Ascending aorta (tissue), 2 donors: Measurements from ENCODE around the gene VPS37B. TPM values are rescaled to one million over a fixed set of nuclear protein-coding genes. Genes with fewer than 3 reads are reported as not detected.

ENCODE experiments used
- DNase-seq, 2 donors: peaks; one replicate each; pipeline ENCODE4 v3.0.0-alpha.2; 2019; ENCODE audit warnings: low spot score in 2 of 2
- H3K27ac ChIP-seq, 2 donors: fragments of 200-600 bp; sonication (generic); one replicate each; pipeline ENCODE4 v1.5.1; 2016 to 2017; ENCODE audit warnings: mild to moderate bottlenecking in 1 of 2
- H3K27me3 ChIP-seq: fragments of 200-600 bp; sonication (generic); one replicate; pipeline ENCODE4 v1.5.1; 2017
- H3K36me3 ChIP-seq, 2 donors: fragments of 200-600 bp; sonication (generic); one replicate each; pipeline ENCODE4 v1.5.1; 2016
- H3K4me1 ChIP-seq, 2 donors: fragments of 200-600 bp; sonication (generic); one replicate each; pipeline ENCODE4 v1.5.1; 2016 to 2017; ENCODE audit warnings: mild to moderate bottlenecking in 1 of 2
- H3K4me3 ChIP-seq, 2 donors: fragments of 200-600 bp; sonication (generic); one replicate each; pipeline ENCODE4 v1.5.1; 2016 to 2017; ENCODE audit warnings: mild to moderate bottlenecking in 1 of 2
- H3K9me3 ChIP-seq, 2 donors: fragments of 200-600 bp; sonication (generic); one replicate each; pipeline ENCODE4 v1.5.1; 2016
- CTCF ChIP-seq, 3 experiments: fragments of 200-600 bp in 2 of 3; fragments of 450-650 bp in 1 of 3; sonication (generic) in 2 of 3; IDR thresholded peaks; one replicate each; pipeline ENCODE4 v1.5.1; 2016 to 2019; ENCODE audit warnings: antibody characterized with exemption in 3 of 3, mild to moderate bottlenecking in 1 of 3, moderate library complexity in 1 of 3
- intact Hi-C: fragments of 100-400 bp; cut with DNase I; formaldehyde crosslinking; loops from one replicate; pipeline ENCODE4 v1.15.1; 2023
- total RNA-seq: library from RNA; depleted of rRNA; stranded (reverse); fragments of >200 nt; gene quantifications from one replicate; pipeline ENCODE4 v1.1.0, GENCODE V29; 2016

The VPS37B gene
- total RNA-seq, 1 donor from 2014 or later = 31.8 TPM

GRCh38 chr12:122887819-122888212 is 8.1 kb downstream of the VPS37B start:
- Histone ChIP-seq H3K4me3 (peak overlapping the region in 1 of 2 donors; percentile 50), H3K27ac (peak overlapping the region; percentile 51 to 67), H3K9me3 (no peaks in the 10 kb centered on the region), H3K27me3 (no peaks in the 10 kb centered on the region), H3K4me1 (peaks cover 7 to 56% of the 10 kb centered on the region in 2 donors), H3K36me3 (no peaks in the 10 kb centered on the region)
- intact Hi-C loops = no loop called here
- TF ChIP-seq CTCF (IDR thresholded peaks at IDR 0.05) = no peak
- no peak for DNase-seq

- H3K4me1 ChIP-seq = peaks cover 7 to 49% of the 10 kb centered on the region in 2 donors
- H3K4me3 ChIP-seq = no peak overlapping the region
- intact Hi-C loops = no loop called here
- H3K27ac ChIP-seq = peak overlapping the region in 1 of 2 donors; percentile 51
- DNase-seq = peak in 1 of 2 donors; percentile 61
- H3K27me3 ChIP-seq = no peaks in the 10 kb centered on the region
- H3K36me3 ChIP-seq = no peaks in the 10 kb centered on the region
- H3K9me3 ChIP-seq = no peaks in the 10 kb centered on the region
- TF ChIP-seq CTCF (IDR thresholded peaks at IDR 0.05) = no peak
Observed at GRCh38 chr12:122886851-122887818, 8.8 kb downstream of the VPS37B start.

- intact Hi-C loops = no loop called here
- TF ChIP-seq CTCF (IDR thresholded peaks at IDR 0.05) = no peak
- H3K36me3 ChIP-seq = no peaks in the 10 kb centered on the region
- DNase-seq = peak in 1 of 2 donors; percentile 11
- peaks cover 7 to 44% of the 10 kb centered on the region in 2 donors for H3K4me1 ChIP-seq
- H3K27ac ChIP-seq = no peak overlapping the region
- H3K9me3 ChIP-seq = no peaks in the 10 kb centered on the region
- no peaks in the 10 kb centered on the region for H3K27me3 ChIP-seq
- no peak overlapping the region for H3K4me3 ChIP-seq
Observed at GRCh38 chr12:122886161-122886560, 9.8 kb downstream of the VPS37B start.

GRCh38 chr12:122884860-122885259 is 11.1 kb downstream of the VPS37B start:
- H3K36me3 ChIP-seq = no peaks in the 10 kb centered on the region
- H3K4me1 ChIP-seq = peaks cover 7 to 32% of the 10 kb centered on the region in 2 donors
- intact Hi-C loops = no loop called here
- TF ChIP-seq CTCF (IDR thresholded peaks at IDR 0.05) = no peak
- H3K27ac ChIP-seq = no peak overlapping the region
- no peaks in the 10 kb centered on the region for H3K27me3 ChIP-seq
- H3K9me3 ChIP-seq = no peaks in the 10 kb centered on the region
- H3K4me3 ChIP-seq = no peak overlapping the region
- DNase-seq = no peak

- no peak for TF ChIP-seq CTCF (IDR thresholded peaks at IDR 0.05)
- no peak overlapping the region for H3K4me3 ChIP-seq
- no peaks in the 10 kb centered on the region for H3K9me3 ChIP-seq
- H3K27ac ChIP-seq = no peak overlapping the region
- no peaks in the 10 kb centered on the region for H3K27me3 ChIP-seq
- peak in 1 of 2 donors; percentile 11 for DNase-seq
- H3K4me1 ChIP-seq = peaks cover 6 to 28% of the 10 kb centered on the region in 2 donors
- intact Hi-C loops = no loop called here
- H3K36me3 ChIP-seq = no peaks in the 10 kb centered on the region
Observed at GRCh38 chr12:122884091-122884826, 11.7 kb downstream of the VPS37B start.
